AG09319 (cell line): Measurements from ENCODE around the gene LSMEM2.
"Not testable (repeated sequence)": the region's sequence is repeated elsewhere in the genome, so short reads cannot be mapped to it uniquely, and the experiment has no call there.

Experiments
- DNase-seq: peaks from one replicate; pipeline ENCODE4 v3.0.0-alpha.2; 2010; ENCODE audit warnings: low read depth; ENCODE audit errors: extremely low read depth
- CTCF ChIP-seq: IDR thresholded peaks from 2 replicates; pipeline ENCODE4 v1.5.1; 2011; ENCODE audit warnings: low read depth, mild to moderate bottlenecking, inconsistent platforms, low read length, moderate library complexity

LSMEM2 gene

GRCh38 chr3:50241163-50241562 lies 37.7 kb upstream of the LSMEM2 start:
- TF ChIP-seq CTCF, result no peak
- DNase-seq, result no peak

- TF ChIP-seq CTCF, result no peak
- DNase-seq, result no peak
These were observed 37.0 kb upstream of the LSMEM2 start for GRCh38 chr3:50241713-50242380.

- no peak for TF ChIP-seq CTCF
- no peak for DNase-seq
These were observed 36.5 kb upstream of the LSMEM2 start for GRCh38 chr3:50242381-50242770.

GRCh38 chr3:50242851-50243542 lies 35.9 kb upstream of the LSMEM2 start:
- DNase-seq, result no peak
- TF ChIP-seq CTCF, result no peak

GRCh38 chr3:50243543-50243895 lies 35.4 kb upstream of the LSMEM2 start:
- no peak for TF ChIP-seq CTCF
- DNase-seq, result no peak

GRCh38 chr3:50244813-50245212 lies 34.1 kb upstream of the LSMEM2 start:
- DNase-seq, result not testable (repeated sequence)

- no peak for TF ChIP-seq CTCF
- DNase-seq, result no peak
These were observed 33.6 kb upstream of the LSMEM2 start for GRCh38 chr3:50245251-50245745.
